K562 (cell line): ENCODE measurements around the gene SEMA5A. TPM values are rescaled to one million over a fixed set of nuclear protein-coding genes. Genes with fewer than 3 reads are reported as not detected.

ENCODE experiments used
- ATAC-seq: fragments of 200-7000 bp; cut with Tn5 transposase; 3 replicates; pipeline ENCODE4 v1.9.1; 2020; ENCODE audit warnings: moderate library complexity
- BruUV-seq: library from RNA; stranded (reverse); fragments of 400-500 nt; replicated peaks from 2 replicates; lab custom pipeline; 2021; lab: Mats Ljungman, UMichigan
- CTCF ChIA-PET: fragments of 300-600 bp; formaldehyde crosslinking; extraction: SDS; loops from one replicate; lab custom pipeline; 2021; ENCODE audit warnings: low intra/inter-chr PET ratio; lab: Yijun Ruan, JAX
- POLR2A ChIA-PET: fragments of 300-600, 350-650 bp; sonication (Branson Sonifier 250); formaldehyde crosslinking; extraction: SDS; loops from one replicate; lab custom pipeline; 2021; ENCODE audit warnings: antibody characterized with exemption, inconsistent platforms; lab: Yijun Ruan, JAX
- DNase-seq, 4 experiments: peaks; one replicate each; pipeline versions ENCODE4 v3.0.0 to v3.0.0-alpha.2; 2011 to 2018; ENCODE audit warnings: low spot score in 3 of 4, mixed read lengths in 3 of 4; ENCODE audit errors: extremely low read depth in 1 of 4
- FAIRE-seq: peaks from 2 replicates; lab custom pipeline; 2011; peaks lifted over from hg19 to GRCh38; lab: Jason Lieb, UNC
- H2AFZ ChIP-seq: 2 replicates; pipeline ENCODE4 v1.6.0; 2011; ENCODE audit warnings: low read depth, low read length, control low read depth, inconsistent platforms
- H3K27ac ChIP-seq: fragments of 200-600 bp; 3 replicates; pipeline ENCODE4 v1.8.0; 2011; ENCODE audit warnings: low read depth, mild to moderate bottlenecking, control low read depth, inconsistent platforms, low read length, moderate library complexity, mixed read lengths; ENCODE audit errors: extremely low read depth
- H3K27me3 ChIP-seq, 2 experiments: fragments of 300-600 bp in 1 of 2; 2 replicates in 1 of 2; 3 replicates in 1 of 2; pipeline versions ENCODE4 v1.6.0 to v1.8.0; 2011; ENCODE audit warnings: inconsistent platforms in 2 of 2, low read length in 2 of 2, mild to moderate bottlenecking in 1 of 2, mixed read lengths in 1 of 2, moderate library complexity in 1 of 2; ENCODE audit not compliant: control insufficient read depth in 2 of 2, insufficient read depth in 2 of 2
- H3K36me3 ChIP-seq: fragments of 300-600 bp; 3 replicates; pipeline ENCODE4 v1.8.0; 2011; ENCODE audit warnings: mild to moderate bottlenecking, low read length, inconsistent platforms; ENCODE audit not compliant: control insufficient read depth, insufficient read depth
- H3K4me1 ChIP-seq, 2 experiments: fragments of 200-600 bp in 1 of 2; replicated peaks in 1 of 2; 2 replicates in 1 of 2; 3 replicates in 1 of 2; pipeline versions ENCODE4 v1.5.1 to v1.8.0; 2011; ENCODE audit warnings: inconsistent platforms in 2 of 2, low read length in 2 of 2, mild to moderate bottlenecking in 1 of 2, mixed read lengths in 1 of 2, moderate library complexity in 1 of 2; ENCODE audit not compliant: control insufficient read depth in 2 of 2, insufficient read depth in 2 of 2
- H3K4me2 ChIP-seq: 2 replicates; pipeline ENCODE4 v1.6.1; 2011; ENCODE audit warnings: low read length, control low read depth, inconsistent platforms, mixed read lengths; ENCODE audit not compliant: insufficient read depth
- H3K4me3 ChIP-seq: fragments of 200-600 bp; sonication (generic), shearing (Covaris generic); 2 replicates; pipeline ENCODE4 v1.5.1; 2016; ENCODE audit warnings: control low read depth, inconsistent platforms
- H3K79me2 ChIP-seq: fragments of 200-600 bp; 3 replicates; pipeline ENCODE4 v1.8.0; 2011; ENCODE audit warnings: low read length, inconsistent platforms; ENCODE audit not compliant: control insufficient read depth, insufficient read depth
- H3K9ac ChIP-seq, 2 experiments: 2 replicates each; pipeline versions ENCODE4 v1.6.0 to v1.6.1; 2011; ENCODE audit warnings: low read depth in 2 of 2, low read length in 2 of 2, control low read depth in 1 of 2, inconsistent platforms in 1 of 2, mild to moderate bottlenecking in 1 of 2, mixed read lengths in 1 of 2; ENCODE audit not compliant: insufficient read depth in 1 of 2
- H3K9me1 ChIP-seq: one replicate; pipeline ENCODE4 v1.6.0; 2011; ENCODE audit warnings: inconsistent platforms, mild to moderate bottlenecking, low read length, moderate library complexity; ENCODE audit not compliant: control insufficient read depth, insufficient read depth
- H3K9me3 ChIP-seq: replicated peaks from 2 replicates; pipeline ENCODE4 v1.5.1; 2011; ENCODE audit warnings: low read depth, low read length, inconsistent platforms; ENCODE audit not compliant: control insufficient read depth, insufficient read depth
- H4K20me1 ChIP-seq: replicated peaks from 2 replicates; pipeline ENCODE4 v1.6.1; 2011; ENCODE audit warnings: low read length, inconsistent platforms, mixed read lengths; ENCODE audit not compliant: control insufficient read depth, insufficient read depth
- CBFA2T3 ChIP-seq: fragments of 450-650 bp; IDR thresholded peaks from 2 replicates; pipeline ENCODE4 v1.6.1; 2017
- JUND ChIP-seq, 2 experiments: IDR thresholded peaks; 2 replicates in 1 of 2; 3 replicates in 1 of 2; pipeline ENCODE4 v1.6.1; 2011; ENCODE audit warnings: borderline replicate concordance in 2 of 2, low read depth in 2 of 2, low read length in 2 of 2, improper control_type of control experiment in 1 of 2, missing biosample characterization in 1 of 2, missing genetic modification characterization in 1 of 2, missing genetic modification reagents in 1 of 2
- KDM4B ChIP-seq, 2 experiments: fragments of 450-650 bp in 1 of 2; sonication (generic) in 1 of 2; IDR thresholded peaks; 2 replicates each; pipeline ENCODE4 v1.6.1; 2016 to 2017; ENCODE audit warnings: borderline replicate concordance in 2 of 2, antibody characterized with exemption in 1 of 2, low read depth in 1 of 2, mild to moderate bottlenecking in 1 of 2
- NFXL1 ChIP-seq: fragments of 450-650 bp; formaldehyde crosslinking; IDR thresholded peaks from 2 replicates; pipeline ENCODE4 v1.4.0; 2021; ENCODE audit warnings: mild to moderate bottlenecking
- PTTG1 ChIP-seq: fragments of 450-650 bp; IDR thresholded peaks from 2 replicates; pipeline ENCODE4 v1.6.1; 2016; ENCODE audit warnings: low read depth, mild to moderate bottlenecking, missing genetic modification characterization, missing compliant biosample characterization
- SAFB2 ChIP-seq: fragments of 200-400 bp; formaldehyde crosslinking; IDR thresholded peaks from 2 replicates; pipeline ENCODE4 v1.6.1; 2018; ENCODE audit warnings: borderline replicate concordance, low read length, low read depth, moderate library complexity; ENCODE audit not compliant: severe bottlenecking
- SP2 ChIP-seq: IDR thresholded peaks from 2 replicates; pipeline ENCODE4 v1.6.1; 2011; ENCODE audit warnings: mild to moderate bottlenecking, low read depth, low read length, moderate library complexity; ENCODE audit not compliant: poor library complexity, severe bottlenecking; ENCODE audit errors: extremely low read depth
- ZFX ChIP-seq: sonication (generic); formaldehyde crosslinking; IDR thresholded peaks from 2 replicates; pipeline ENCODE4 v1.8.0; 2022; ENCODE audit warnings: mild to moderate bottlenecking, missing genetic modification reagents, moderate library complexity
- WGBS: fragments of 100-300 bp; shearing (Covaris generic); methylation state at CpG from one replicate; pipeline ENCODE4 v1.1.6; 2016; ENCODE audit warnings: low coverage, mixed read lengths; ENCODE audit not compliant: insufficient coverage; ENCODE audit errors: missing lambda C conversion rate; 5-methylcytosine and 5-hydroxymethylcytosine counted together
- in situ Hi-C: fragments of 300-500 bp; cut with MboI; formaldehyde crosslinking; loops from 4 replicates; pipeline ENCODE4 v1.15.0; 2018; ENCODE audit warnings: inconsistent platforms, mixed read lengths
- intact Hi-C: fragments of 100-400 bp; cut with micrococcal nuclease; formaldehyde crosslinking; loops from 2 replicates; pipeline ENCODE4 v1.14.2; 2022
- polyA plus RNA-seq, 8 experiments: library from polyadenylated mRNA; depleted of rRNA in 4 of 8; stranded (reverse) in 5 of 8; unstranded in 3 of 8; fragments of >200 nt; fragmentation: Nextera tagmentation in 2 of 8; fragmentation: Illumina TruSeq in 1 of 8; extraction: Ambion mirVana in 2 of 8; extraction: Trizol in 1 of 8; gene quantifications; 2 replicates each; pipeline versions ENCODE4 v1.2.1 to v1.2.3, GENCODE V29; 2011 to 2014; ENCODE audit warnings: inconsistent platforms in 1 of 8, missing spikeins in 1 of 8
- total RNA-seq, 7 experiments: library from RNA; depleted of rRNA in 6 of 7; stranded (reverse); fragments of >200 nt in 6 of 7; fragmentation: Illumina TruSeq in 2 of 7; extraction: Trizol in 2 of 7; gene quantifications; 2 replicates each; pipeline versions ENCODE4 v1.2.1 to v1.2.3, GENCODE V29; 2011 to 2021; ENCODE audit warnings: low replicate concordance in 1 of 7

Gene SEMA5A
- total and polyA plus RNA-seq, 9 of the 15 experiments (the other 6 are each of a cell fraction or from before 2014, with no cell fraction given): 0.02 TPM; not detected in 8

DNA sequence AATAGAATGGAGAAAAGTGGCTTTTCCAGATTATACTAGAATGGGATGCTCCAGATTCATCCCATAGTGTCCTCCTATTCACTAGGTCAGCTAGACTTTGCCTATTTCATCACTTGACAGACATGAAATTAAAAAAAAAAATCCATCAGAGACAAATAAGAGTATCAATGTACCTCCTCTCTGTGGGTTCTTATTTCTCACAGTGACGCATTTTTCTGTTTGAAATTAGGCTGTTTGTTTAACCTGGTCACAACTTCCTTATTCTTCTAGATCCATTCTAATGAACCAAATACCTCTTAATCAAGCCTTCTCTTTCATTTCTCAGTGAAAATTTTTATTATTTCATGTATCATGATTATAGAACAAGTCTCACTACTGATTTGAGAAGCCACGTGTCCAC, 305.4 kb downstream of the SEMA5A start:
- no peak for FAIRE-seq
- ATAC-seq: no peak
- POLR2A ChIA-PET: no interaction called here
- Histone ChIP-seq H3K9me3 (no peaks in the 10 kb centered on the region), H3K79me2 (no peaks in the 10 kb centered on the region), H3K36me3 (no peaks in the 10 kb centered on the region), H4K20me1 (no peaks in the 10 kb centered on the region), H3K27ac (no peak overlapping the region), H2AFZ (no peak overlapping the region), H3K4me3 (no peak overlapping the region), H3K9me1 (no peaks in the 10 kb centered on the region), H3K4me1 (no peaks in the 10 kb centered on the region), H3K27me3 (no peaks in the 10 kb centered on the region), H3K4me2 (no peak overlapping the region), H3K9ac (no peak overlapping the region)
- in situ Hi-C loops (no loop called here), intact Hi-C loops (no loop called here)
- TF ChIP-seq PTTG1 (no peak), SP2 (no peak), SAFB2 (no peak), NFXL1 (CRISPR knock-in tag) (no peak), ZFX (no peak), KDM4B (IDR thresholded peaks at IDR 0.05; ENCODE audit: borderline replicate concordance in 2 of 2, low read depth in 1 of 2) (no peak), CBFA2T3 (no peak), JUND (IDR thresholded peaks at IDR 0.05; ENCODE audit: borderline replicate concordance, low read depth, low read length) (no peak), JUND (tag; IDR thresholded peaks at IDR 0.05; ENCODE audit: borderline replicate concordance, low read depth, low read length) (no peak)
- CTCF ChIA-PET: no interaction called here
- WGBS: 2% methylated on average over 2 of the region's 2 CpGs
- BruUV-seq: no TSS peak
- no peak for DNase-seq
